ENCODE results near the gene ZBTB17.
"Not testable (repeated sequence)": the region's sequence is repeated elsewhere in the genome, so short reads cannot be mapped to it uniquely, and the experiment has no call there.

Gene ZBTB17

DNA sequence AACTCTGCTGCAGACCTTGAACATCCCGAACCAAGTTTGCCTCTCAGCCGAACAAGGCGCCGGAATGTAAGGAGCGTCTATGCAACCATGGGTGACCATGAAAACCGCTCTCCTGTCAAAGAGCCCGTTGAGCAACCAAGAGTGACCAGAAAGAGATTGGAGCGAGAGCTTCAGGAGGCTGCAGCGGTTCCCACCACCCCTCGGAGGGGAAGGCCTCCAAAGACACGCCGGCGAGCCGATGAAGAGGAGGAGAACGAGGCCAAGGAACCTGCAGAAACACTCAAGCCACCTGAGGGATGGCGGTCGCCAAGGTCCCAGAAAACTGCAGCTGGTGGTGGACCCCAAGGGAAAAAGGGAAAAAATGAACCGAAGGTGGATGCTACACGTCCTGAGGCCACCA, 44.0 kb downstream of the ZBTB17 start:
- FAIRE-seq: no peak

DNA sequence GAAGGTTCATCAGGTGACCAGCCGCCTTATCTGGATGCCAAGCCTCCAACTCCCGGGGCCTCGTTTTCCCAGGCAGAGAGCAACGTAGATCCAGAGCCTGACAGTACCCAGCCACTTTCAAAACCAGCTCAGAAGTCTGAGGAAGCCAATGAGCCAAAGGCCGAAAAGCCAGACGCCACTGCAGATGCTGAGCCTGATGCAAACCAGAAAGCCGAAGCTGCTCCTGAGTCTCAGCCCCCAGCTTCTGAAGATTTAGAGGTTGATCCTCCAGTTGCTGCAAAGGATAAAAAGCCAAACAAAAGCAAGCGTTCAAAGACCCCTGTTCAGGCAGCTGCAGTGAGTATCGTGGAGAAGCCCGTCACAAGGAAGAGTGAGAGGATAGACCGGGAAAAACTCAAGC, 44.5 kb downstream of the ZBTB17 start:
- no peak for FAIRE-seq

DNA sequence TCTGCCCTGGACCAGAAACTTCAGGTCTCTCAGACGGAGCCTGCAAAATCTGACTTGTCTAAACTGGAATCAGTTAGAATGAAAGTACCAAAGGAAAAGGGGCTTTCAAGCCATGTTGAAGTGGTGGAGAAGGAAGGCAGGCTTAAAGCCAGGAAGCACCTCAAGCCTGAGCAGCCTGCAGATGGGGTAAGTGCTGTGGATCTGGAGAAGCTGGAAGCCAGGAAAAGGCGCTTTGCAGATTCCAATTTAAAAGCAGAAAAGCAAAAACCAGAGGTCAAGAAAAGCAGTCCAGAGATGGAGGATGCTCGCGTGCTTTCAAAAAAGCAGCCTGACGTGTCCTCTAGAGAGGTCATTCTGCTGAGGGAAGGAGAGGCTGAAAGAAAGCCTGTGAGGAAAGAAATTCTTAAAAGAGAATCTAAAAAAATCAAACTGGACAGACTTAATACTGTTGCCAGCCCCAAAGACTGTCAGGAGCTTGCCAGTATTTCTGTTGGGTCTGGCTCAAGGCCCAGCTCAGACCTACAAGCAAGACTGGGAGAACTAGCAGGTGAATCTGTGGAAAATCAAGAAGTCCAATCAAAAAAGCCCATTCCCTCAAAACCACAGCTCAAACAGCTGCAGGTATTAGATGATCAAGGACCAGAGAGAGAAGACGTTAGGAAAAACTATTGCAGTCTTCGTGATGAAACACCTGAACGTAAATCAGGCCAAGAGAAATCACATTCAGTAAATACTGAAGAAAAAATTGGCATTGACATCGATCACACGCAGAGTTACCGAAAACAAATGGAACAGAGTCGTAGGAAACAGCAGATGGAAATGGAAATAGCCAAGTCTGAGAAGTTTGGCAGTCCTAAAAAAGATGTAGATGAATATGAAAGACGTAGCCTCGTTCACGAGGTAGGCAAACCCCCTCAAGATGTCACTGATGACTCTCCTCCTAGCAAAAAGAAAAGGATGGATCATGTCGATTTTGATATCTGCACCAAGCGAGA, 46.6 kb downstream of the ZBTB17 start:
- FAIRE-seq: no peak

DNA sequence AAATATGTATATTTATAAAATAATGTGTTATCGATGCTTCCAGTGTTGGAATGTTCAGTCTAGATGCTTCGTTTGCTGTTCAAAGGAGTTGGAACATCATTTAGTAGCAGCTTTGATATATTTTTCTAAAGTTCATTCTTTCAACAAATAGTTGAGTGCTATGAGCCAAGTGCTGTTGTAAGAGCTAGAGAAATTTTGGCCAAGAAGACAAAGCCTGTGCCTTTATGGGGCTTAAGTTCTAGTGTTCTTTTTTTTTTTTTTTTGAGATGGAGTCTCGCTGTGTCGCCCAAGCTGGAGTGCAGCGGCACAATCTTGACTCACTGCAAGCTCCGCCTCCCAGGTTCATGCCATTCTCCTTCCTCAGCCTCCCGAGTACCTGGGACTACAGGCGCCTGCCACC, 49.5 kb downstream of the ZBTB17 start:
- not testable (repeated sequence) for FAIRE-seq

DNA sequence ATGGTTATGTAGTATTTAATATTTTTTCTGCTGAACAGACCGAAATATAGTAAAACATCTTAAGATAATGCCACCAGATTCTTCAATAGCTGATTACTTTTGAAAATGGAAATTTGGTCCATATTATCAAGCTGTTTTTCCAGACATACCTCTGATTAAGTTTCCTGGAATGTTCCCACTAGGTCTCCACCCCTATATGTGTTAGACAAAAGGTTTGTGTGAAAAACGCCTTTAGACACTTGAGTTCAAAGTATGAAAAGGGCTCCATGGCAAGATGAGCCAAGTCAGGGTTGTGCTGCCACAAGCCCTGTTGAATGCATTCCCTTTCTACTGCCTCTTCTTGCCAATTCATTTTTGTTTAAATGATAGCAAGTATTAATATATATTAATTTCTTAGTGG, 52.7 kb downstream of the ZBTB17 start:
- no peak for FAIRE-seq

DNA sequence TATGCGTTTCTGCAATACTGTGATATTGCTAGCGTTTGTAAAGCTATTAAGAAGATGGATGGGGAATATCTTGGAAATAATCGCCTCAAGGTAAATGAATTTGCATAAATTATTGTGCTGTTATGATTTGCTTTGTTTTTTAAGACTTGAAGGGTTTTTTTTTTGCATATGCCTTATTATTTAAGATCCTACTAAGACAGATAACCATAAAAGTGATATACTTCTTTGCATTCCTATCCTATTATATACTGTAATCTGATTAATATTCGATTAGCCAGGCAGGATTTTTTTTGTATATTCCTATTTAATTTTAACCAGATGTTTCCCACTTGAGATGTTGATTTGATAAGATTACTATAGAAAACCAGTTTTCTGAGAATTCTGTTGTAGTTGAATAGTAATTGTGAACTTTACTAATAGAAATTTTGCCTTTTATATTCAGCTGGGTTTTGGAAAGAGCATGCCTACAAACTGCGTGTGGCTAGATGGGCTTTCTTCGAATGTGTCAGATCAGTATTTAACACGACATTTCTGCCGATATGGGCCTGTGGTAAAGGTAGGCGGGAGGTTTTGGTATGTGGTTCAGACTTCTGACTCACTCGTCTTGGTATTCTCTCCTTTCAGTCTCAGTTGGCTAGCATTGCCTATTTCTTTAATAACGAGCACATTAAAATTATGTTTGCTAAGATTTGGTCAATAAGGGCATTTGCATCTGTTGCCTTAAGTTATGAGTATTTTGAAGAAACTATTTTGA, 56.8 kb downstream of the ZBTB17 start:
- FAIRE-seq: no peak

DNA sequence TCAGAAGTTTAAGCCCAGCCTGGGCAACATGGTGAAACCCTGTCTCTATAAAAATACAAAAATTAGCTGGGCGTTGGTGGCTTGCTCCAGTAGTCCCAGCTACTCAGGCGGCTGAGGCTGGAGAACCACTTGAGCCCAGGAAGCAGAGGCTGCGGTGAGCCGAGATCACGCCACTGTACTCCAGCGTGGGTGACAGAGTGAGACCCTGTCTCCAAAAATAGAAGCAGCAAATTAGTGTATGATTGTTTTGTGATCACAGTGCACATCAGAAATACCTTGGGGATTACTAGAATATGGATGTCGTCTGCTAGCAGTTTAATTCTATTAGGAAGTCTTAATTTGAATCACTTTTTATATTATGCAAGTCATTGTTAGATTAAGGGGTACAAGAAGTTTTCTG, 59.0 kb downstream of the ZBTB17 start:
- FAIRE-seq: no peak

DNA sequence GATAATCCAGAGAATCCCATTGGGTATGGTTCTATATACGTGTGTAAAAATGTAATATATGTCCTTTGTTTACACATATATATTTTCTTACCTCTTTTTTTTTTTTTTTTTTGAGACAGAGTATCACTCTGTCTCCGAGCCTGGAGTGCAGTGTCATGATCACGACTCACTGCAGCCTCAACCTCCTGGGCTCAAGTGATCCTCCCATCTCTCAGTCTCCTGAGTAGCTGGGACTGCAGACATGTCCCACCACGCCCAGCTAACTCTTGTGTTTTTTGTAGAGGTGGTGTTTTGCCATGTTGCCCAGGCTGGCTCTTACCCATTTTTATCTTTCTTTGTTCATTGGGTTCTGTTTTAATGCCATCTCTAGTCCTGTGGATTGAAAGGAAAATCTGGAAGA, 59.5 kb downstream of the ZBTB17 start:
- FAIRE-seq: no peak

DNA sequence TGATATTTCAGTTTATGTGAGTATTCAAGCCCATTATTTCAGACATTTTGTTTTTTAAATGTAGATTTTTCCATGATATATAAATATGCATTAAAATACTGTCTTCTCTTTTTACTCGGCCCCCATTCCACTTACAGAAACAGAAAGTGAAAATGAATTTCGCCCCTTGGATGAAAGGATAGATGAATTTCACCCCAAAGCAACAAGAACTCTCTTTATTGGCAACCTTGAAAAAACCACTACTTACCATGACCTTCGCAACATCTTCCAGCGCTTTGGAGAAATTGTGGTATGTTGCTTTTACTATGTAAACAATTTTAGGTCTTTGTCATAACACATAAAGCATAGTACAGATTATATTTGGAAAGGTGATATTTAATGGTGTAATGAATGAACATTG, 59.9 kb downstream of the ZBTB17 start:
- no peak for FAIRE-seq

DNA sequence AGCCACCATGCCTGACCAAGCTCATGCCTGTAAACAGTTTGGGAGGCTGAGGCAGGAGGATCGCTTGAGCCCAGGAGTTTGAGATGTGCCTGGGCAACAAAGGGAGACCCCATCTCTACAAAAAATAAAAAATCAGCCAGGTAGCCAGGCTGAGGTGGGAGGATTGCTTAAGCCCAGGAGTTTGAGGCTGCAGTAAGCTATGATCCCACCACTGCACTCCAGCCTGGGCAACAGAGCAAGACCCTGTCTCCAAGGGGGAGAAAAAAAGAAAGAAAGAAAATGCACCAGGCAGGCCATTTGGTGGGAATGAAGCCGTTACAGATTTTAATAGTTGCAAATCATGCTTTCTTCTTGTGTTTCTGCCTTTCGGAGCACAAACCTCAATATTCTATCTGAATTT, 62.3 kb downstream of the ZBTB17 start:
- not testable (repeated sequence) for FAIRE-seq

DNA sequence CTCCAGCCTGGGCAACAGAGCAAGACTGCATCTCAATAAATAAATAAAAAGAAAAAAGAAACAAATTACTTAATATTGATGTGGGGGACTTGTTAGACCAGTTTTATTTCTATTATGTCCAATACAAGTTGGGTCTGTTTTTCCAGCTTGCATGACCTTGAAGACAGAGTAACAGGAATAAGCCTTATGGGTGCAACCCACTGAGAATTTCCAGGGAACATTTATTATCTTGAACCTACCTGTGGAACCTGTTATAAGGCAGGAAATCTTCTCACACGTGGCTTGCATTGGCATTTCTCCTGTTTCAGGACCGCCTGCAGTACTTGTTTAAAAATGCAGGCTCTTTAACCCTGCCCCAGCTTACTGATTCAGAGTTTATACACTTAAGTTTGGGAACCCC, 64.0 kb downstream of the ZBTB17 start:
- FAIRE-seq: no peak

DNA sequence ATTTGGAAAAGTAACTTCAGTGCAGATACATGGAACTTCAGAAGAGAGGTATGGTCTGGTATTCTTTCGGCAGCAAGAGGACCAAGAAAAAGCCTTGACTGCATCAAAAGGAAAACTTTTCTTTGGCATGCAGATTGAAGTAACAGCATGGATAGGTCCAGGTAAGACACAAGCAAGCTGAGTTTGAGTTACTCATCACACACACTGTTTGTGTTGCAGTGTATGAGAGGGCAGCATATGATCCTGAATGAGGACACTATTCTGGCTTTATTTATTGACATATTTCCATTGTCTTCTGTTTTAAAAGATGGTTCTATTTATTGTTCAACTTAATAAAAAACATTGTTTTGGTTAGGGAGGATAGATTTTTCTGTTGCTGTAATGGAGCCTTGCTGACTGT, 64.8 kb downstream of the ZBTB17 start:
- no peak for FAIRE-seq

DNA sequence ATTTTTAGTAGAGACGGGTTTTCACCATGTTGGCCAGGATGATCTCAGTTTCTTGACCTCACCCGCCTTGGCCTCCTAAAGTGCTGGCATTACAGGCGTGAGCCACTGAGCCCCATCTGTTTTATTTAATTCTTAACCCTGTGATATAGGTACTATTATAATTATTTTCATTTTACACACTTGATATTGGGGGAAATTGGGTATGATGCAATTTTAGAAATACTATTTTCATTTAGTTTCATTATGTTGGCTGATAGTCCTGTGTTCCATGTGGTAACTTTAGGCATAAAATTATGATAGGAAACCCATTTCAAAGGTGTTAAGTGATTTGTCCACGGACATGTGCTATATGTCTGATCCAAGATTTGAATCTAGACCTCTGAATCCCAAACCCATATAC, 67.3 kb downstream of the ZBTB17 start:
- FAIRE-seq: no peak

DNA sequence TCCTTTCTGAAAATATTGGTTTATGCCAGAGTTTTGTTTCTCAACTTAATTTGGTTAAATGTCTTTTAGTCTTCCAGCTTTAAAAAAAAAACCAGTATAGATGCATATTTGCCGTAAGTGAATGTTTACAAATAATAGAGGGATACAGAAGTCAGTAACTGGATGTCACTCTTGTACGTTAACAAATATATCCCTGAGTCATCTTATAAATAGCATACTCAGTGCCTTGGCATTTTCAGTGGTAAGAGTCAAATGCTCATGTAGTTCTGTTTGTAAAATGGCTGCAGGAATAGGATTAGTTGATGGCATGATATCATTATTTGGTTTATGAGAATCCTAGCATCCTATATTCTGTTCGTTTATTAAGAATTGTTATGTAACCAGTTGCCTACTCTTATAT, 73.0 kb downstream of the ZBTB17 start:
- FAIRE-seq: no peak

DNA sequence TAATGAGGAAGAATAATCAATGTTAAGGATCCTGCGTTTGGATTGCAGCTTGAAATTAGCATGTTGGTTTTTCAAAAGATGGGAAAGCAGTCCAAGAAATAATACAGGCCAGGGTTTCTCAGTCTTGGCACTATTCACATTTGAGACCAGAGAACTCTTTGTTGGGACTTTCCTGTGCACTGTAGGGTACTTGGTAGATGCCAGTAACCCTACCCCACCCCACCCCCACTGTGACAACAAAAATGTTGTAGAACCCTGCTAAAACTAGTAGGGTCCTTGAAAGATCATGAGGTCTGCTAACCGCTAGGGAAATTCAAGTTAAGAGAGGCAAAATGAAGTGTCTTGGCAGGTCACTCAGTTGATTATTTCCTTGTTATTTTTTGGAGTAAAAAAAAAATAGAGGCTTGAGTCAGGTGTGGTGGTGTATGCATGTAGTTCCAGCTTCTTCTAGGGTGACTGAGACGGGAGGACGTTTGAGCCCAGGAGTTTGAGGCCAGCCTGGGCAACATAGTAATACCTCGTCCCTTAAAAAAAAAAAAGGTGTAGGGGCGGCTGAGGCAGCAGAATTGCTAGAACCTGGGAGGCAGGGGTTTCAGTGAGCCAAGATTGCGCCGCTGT, 75.1 kb downstream of the ZBTB17 start:
- no peak for FAIRE-seq

DNA sequence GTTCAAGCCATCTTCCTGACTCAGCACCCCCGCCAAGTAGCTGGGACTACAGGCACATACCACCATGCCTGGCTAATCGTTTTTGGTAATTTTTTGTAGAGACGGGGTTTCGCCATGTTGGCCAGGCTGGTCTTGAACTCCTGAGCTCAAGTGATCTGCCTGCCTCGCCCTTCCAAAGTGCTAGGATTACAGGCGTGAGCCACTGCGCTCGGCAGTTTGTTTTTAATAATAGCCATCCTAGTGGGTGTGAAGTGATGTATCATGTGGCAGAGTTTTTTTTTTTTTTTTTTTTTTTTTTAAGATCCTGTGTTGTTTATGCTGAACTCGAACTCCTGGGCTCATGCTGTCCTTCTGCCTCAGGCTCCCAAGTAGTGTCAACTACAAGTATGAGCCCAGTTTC, 76.6 kb downstream of the ZBTB17 start:
- no peak for FAIRE-seq

DNA sequence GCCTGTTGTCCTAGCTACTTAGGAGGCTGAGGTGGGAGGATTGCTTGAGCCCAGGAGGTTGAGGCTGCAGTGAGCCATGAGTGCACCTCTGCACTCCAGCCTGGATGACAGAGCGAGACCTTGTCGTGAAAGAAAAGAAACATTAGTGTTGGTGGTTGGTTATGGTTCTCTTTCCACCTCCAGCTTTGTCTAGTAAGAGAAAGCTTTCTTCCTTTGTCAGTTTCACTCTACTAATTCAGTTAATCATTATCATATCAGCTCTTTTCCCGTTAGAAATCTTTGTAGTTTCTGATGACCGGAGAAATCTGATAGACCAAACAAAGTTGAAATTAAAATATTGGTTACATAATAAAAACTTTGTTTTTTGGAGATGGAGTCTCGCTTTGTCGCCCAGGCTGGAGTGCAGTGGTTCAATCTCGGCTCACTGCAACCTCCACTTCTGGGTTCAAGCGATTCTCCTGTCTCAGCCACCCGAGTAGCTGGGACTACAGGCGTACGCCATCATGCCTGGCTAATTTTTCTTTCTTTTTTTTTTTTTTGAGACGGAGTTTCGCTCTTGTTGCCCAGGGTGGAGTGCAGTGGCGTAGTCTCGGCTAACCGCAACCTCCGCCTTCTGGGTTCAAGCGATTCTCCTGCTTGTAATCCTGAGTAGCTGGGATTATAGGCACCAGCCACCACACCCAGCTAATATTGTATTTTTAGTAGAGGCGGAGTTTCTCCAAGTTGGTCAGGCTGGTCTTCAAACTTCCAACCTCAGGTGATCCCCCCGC, 78.9 kb downstream of the ZBTB17 start:
- FAIRE-seq: not testable (repeated sequence)

DNA sequence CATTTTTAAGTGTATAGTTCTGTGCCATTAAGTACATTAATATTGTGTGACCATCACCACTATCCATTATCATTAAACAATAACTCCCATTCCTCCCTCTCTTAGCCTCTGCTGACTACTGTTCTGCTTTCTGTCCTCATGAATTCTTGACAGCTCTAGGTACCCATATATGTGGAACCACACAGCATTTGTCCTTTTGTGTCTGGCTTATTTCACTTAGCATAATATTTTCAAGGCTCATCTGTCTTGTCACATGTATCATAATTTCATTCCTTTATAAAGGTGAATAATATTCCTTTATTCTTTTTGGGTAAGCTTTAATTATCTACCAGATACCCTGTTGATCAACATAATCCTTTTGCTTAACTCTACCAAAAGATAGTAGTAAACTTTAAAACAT, 80.7 kb downstream of the ZBTB17 start:
- FAIRE-seq: no peak

DNA sequence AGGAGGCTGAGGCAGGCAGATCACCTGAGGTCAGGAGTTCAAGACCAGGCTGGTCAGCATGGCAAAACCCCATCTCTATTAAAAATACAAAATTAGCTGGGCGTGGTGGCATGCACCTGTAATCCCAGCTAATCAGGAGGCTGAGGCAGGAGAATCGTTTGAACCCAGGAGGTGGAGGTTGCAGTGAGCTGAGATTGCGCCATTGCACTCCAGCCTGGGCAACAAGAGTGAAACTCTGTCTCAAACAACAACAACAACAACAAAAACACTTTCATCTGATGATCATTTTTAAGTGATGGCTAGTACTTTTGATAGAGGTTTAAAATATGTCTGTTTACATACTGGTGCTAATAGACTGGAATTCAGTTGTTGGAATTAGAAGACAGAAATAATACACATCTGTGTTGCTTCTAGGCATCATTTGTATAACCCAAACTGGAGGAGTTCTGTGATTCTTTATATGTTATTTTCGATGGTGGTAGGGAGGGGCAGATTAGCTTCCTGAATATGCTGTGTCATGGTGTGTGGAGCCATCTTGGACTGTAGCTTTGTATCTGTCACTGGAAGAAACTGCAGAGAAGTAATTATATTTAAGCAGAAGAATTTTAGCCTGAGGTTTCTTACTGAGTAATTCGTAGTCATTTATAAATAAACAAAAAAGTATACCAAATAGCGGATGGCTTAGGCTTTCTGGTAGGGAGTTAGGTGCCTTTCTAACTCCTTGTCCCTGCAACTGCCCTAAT, 82.9 kb downstream of the ZBTB17 start:
- FAIRE-seq: not testable (repeated sequence)
